ENCODE results near the gene PRDM16. TPM values are rescaled to one million over a fixed set of nuclear protein-coding genes. Genes with fewer than 3 reads are reported as not detected.

PRDM16 gene
- total RNA-seq, 1 experiment from 2014 or later, result 6.1 TPM

DNA sequence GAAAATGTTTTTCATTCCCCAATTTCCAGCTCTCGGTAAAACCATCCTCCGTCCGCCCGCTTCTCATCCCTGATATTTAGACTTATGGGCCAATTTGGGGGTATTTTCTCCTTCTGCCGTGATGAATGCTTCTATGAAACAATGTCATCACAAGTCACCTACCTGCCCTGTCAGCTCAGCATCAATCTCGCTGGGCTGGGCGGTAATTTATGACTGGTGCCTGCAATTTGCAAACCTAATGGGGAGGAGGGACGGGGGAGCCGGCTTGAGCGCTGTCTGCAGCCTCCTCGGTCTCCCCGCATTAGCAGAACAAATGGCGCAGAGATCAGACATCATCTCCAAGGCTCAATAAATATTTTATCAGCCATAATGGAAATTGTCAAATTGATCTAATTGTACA lies 72.1 kb downstream of the PRDM16 start:
- no peak overlapping the region for H3K4me3 ChIP-seq (replicated peaks in 1 of 2; ENCODE audit: low read depth in 1 of 2, low read length in 2 of 2)
- CTCF ChIA-PET, result no interaction called here
- RAD21 ChIA-PET (ENCODE audit: low non-redundant PET in 1 of 2, low total read pairs in 2 of 2, uncharacterized antibody in 2 of 2, unreplicated experiment in 2 of 2), result no interaction called here
- H3K27ac ChIP-seq (ENCODE audit: low read depth, low read length), result no peak overlapping the region
- no peaks in the 10 kb centered on the region for H3K36me3 ChIP-seq (ENCODE audit: control insufficient read depth in 1 of 2, insufficient read depth in 2 of 2, low read length in 2 of 2)
- DNase-seq (ENCODE audit: low read depth, low spot score) (no peak), ATAC-seq (no peak)
- no peaks in the 10 kb centered on the region for H3K27me3 ChIP-seq (ENCODE audit: insufficient read depth, low read length)
- no peak overlapping the region for H2AFZ ChIP-seq (ENCODE audit: low read depth, low read length, poor library complexity, severe bottlenecking)
- no peaks in the 10 kb centered on the region for H4K20me1 ChIP-seq (ENCODE audit: insufficient read depth)
- no TSS peak for BruUV-seq (replicated peaks)
- POLR2A ChIA-PET, result no interaction called here
- no peak overlapping the region for H3K4me2 ChIP-seq (ENCODE audit: low read length)
- no peaks in the 10 kb centered on the region for H3K9me3 ChIP-seq (ENCODE audit: control insufficient read depth in 1 of 2, insufficient read depth in 1 of 2, low read depth in 1 of 2, low read length in 2 of 2)
- no peaks in the 10 kb centered on the region for H3K9me2 ChIP-seq (ENCODE audit: insufficient read depth)
- no peak overlapping the region for H3K9ac ChIP-seq (ENCODE audit: low read length)
- H3K79me2 ChIP-seq (ENCODE audit: insufficient read depth, low read length), result no peaks in the 10 kb centered on the region
- TF ChIP-seq, protein P1, sequence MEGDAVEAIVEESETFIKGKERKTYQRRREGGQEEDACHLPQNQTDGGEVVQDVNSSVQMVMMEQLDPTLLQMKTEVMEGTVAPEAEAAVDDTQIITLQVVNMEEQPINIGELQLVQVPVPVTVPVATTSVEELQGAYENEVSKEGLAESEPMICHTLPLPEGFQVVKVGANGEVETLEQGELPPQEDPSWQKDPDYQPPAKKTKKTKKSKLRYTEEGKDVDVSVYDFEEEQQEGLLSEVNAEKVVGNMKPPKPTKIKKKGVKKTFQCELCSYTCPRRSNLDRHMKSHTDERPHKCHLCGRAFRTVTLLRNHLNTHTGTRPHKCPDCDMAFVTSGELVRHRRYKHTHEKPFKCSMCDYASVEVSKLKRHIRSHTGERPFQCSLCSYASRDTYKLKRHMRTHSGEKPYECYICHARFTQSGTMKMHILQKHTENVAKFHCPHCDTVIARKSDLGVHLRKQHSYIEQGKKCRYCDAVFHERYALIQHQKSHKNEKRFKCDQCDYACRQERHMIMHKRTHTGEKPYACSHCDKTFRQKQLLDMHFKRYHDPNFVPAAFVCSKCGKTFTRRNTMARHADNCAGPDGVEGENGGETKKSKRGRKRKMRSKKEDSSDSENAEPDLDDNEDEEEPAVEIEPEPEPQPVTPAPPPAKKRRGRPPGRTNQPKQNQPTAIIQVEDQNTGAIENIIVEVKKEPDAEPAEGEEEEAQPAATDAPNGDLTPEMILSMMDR (IDR thresholded peaks at IDR 0.05 in 2 of 3, conservative IDR thresholded peaks at IDR 0.05 in 1 of 3; ENCODE audit: borderline replicate concordance in 1 of 3, insufficient read depth in 1 of 3, low read depth in 2 of 3, low read length in 2 of 3), result no peak
- no peak for TF ChIP-seq POLR2A (IDR thresholded peaks at IDR 0.05; ENCODE audit: borderline replicate concordance, extremely low read depth, insufficient read depth, insufficient read length)
- no peak for TF ChIP-seq SIN3A (IDR thresholded peaks at IDR 0.05; ENCODE audit: low read depth)
- no peak for TF ChIP-seq YY1 (IDR thresholded peaks at IDR 0.05; ENCODE audit: extremely low read depth, insufficient replicate concordance, low read depth, low read length)
- TF ChIP-seq JUND (IDR thresholded peaks at IDR 0.05), result no peak
- TF ChIP-seq ZBTB33 (IDR thresholded peaks at IDR 0.05; ENCODE audit: extremely low read depth, insufficient replicate concordance, low read length), result no peak
- no peak for TF ChIP-seq ELF1 (IDR thresholded peaks at IDR 0.05; ENCODE audit: borderline replicate concordance, low read depth)
- no peak for TF ChIP-seq SRF (IDR thresholded peaks at IDR 0.05; ENCODE audit: low read depth)
- TF ChIP-seq ATF3 (IDR thresholded peaks at IDR 0.05), result no peak
- no peak for TF ChIP-seq FOSL1 (IDR thresholded peaks at IDR 0.05; ENCODE audit: low read depth)
- TF ChIP-seq RAD21 (IDR thresholded peaks at IDR 0.05; ENCODE audit: low read depth), result no peak
- no peak for TF ChIP-seq EZH2phosphoT487 (IDR thresholded peaks at IDR 0.05; ENCODE audit: borderline replicate concordance)
- no peak for TF ChIP-seq REST (IDR thresholded peaks at IDR 0.05; ENCODE audit: low read depth)
- TF ChIP-seq CEBPB (IDR thresholded peaks at IDR 0.05; ENCODE audit: low read depth), result no peak
- no peak for TF ChIP-seq ZNF274 (IDR thresholded peaks at IDR 0.05; ENCODE audit: low read depth, low read length)
- intact Hi-C loops (cut with micrococcal nuclease), result no loop called here
- no peaks in the 10 kb centered on the region for H3K4me1 ChIP-seq (ENCODE audit: control insufficient read depth in 1 of 2, insufficient read depth in 2 of 2, low read length in 2 of 2)
